HG03135 (cell line): ENCODE measurements around the gene LCN15.
"Not testable (repeated sequence)": the region's sequence is repeated elsewhere in the genome, so short reads cannot be mapped to it uniquely, and the experiment has no call there.

Experiments
- ATAC-seq: cut with Tn5 transposase; IDR thresholded peaks from one replicate; pipeline ENCODE4 v1.9.1; 2021; ENCODE audit warnings: mild to moderate bottlenecking, moderate library complexity; ENCODE audit not compliant: unreplicated experiment

LCN15 gene

DNA sequence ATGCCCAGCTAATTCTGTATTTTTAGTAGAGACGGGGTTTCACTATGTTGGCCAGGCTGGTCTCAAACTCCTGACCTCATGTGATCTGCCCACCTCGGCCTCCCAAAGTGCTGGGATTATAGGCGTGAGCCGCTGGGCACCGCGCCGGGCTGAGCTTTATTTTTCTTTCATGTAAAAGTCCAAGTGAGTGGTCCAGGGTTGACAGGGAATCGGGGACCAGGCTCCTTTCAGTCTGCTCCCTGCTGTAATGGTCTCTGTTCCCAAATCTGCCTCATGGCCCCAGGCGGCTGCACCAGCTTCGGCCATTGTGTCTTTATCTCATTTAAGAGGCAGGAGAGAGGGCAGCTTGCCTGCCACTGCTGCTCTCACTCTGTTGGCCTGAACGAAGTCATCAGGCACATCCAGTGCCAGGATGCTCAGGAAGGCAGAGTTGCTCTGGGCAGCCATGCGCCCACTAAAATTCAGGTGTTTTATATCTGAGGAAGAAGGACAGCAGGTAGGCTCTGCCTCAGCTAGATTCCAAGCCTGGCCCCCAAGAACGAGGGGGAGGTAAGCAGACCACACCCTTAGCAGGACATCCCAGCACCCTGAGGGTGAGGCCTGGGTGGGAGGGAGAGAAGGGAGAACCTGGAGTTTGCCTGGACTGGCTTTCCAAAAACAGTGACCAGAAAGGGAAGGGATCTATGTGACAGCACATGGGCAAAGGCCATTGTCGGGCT lies 30.1 kb upstream of the LCN15 start:
- no peak for ATAC-seq

DNA sequence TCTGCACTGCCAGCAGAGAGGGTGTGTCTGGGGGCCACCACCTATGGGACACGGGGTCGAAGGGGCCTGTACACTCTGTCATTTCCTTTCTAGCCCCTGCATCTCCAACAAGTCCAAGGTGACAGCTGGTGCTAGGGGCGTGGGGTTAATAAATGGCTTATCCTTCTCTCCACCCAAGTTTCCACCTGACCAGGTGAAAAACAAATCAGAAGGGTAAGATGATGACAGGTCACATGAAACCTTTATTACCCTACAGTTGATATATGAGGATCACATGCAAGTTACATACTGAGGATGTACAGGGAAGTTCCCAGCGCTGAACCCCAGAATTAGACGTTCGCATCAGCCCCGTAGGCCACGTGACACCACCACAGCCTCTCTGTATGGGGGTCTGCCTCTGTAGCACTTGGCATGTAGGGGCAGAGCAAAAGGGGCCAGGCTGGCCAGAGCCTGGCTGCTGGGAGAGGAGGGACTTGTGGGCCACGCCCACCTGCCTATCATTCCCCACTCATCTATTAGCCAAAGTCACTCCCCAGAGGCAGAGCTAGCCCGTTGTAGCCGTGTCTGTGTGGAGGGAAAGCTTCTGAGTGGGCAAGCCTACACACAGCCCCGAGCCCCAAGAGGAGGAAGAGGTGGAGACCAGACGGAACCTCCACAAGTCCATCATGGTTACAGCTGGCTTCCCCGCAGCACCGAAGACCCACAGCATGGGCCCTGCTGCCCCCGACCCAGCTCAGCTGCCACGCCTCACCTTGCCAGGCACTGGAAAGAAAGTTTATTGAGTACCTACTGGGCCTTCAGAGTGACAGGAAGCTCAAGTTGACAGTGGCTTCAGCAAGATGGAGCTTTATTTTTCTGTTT lies 29.0 kb upstream of the LCN15 start:
- no peak for ATAC-seq

DNA sequence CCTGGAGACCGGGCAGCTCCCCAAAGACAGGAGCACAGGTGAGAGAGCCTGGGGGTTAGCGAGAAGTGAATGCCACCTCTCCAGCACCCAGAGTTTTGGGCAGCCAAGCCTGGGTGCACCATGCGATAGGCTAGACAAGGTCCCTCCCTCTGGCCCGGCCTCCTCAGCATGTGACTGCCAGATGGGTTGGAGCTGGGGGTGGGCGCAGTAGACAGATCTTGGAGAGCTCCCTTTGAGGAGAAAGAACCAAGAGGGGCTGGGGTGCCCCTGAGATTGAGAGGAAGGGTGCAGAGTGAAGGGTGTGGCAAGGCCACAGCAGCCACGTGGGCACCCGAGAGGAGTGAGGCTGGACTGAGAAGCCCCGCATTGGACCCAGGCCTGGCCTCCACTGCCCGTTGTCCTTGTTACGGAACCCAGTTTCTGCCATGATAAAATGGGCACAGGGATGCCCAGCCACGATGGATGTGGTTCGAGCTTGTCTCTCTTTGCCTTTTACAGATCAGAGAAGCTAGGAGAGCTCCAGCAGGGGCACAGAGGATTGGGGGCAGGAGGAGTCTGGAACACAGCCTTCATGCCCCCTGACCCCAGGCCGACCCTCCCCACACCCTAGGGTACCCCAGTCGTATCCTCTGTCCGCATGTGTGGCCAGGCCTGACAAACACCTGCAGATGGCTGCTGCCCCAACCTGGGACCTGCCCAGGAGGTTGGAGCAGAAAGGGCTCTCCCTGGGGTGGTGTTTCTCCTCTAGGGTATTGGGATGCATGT lies 28.2 kb upstream of the LCN15 start:
- no peak for ATAC-seq

DNA sequence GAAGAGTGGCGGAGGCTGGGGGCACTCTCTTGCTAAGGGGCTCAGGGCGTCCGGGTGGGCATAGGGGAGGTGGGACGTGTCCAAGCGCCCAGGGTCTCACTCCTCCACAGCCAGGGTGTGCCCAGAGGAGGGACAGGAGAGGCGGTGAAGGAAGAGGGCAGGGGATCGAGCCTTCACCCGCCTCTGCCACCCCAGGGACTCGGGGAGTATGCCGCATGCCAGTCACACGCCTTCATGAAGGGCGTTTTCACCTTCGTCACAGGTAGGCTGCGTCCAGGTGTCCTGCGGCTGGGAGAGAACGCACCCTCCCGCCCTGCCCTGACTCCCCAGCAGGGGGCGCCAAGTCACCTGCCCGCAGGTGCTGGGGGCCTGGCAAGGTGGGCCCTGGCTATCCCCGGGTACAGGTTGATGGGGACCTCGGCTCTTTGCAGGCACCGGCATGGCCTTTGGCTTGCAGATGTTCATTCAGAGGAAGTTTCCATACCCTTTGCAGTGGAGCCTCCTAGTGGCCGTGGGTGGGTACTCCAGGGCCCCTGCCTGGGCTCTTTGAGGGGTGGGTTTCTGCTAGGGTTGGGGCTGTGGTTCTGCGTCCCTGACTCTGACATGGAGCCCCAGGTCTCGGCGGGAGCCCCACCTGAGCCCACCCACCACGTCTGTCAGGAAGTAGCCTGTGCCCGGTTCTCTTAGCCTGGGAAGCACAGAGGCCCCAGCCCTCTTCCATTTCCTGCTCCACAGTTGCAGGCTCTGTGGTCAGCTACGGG lies 27.4 kb upstream of the LCN15 start:
- no peak for ATAC-seq

DNA sequence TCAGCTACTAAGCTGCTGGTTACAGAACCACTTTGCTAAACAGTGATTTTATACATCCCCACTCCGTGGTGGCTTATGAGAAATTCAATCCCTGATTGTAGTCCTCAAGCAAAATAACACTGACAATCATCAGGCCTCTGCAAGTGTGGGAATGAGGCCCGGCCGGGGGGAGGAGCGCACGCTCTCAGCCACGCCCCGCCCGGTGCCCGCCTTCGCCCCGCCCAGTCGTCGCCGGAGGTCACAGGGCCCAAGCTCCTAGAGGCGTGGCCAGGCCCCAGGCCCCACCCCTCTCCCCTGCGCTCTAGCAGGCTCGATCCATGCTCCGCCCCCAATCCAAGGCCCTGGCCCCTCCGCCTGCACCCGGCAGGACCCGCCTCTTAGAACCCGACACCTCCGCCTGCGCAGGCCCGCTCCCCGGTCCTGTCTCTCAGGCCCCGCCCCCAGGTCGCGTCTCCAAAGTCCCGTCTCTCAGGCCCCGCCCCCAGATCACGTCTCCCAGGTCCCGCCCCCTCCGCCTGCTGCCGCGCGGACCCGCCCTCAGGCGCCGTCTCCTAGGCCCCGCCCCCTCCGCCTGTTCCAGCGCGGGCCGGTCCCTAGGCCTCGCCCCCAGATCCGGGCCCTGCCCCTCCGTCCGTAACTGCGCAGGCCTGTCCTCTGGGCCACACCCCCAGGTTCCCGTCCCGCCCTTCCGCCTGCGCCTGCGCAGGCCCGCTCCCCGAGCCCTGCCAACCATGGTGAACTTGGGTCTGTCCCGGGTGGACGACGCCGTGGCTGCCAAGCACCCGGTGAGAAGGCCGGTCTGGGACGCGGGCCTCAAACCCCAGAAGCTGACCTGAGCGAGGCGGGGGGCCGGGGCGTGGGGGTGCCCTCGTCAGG lies 26.6 kb upstream of the LCN15 start, which contains the start of gene TMEM141:
TMEM141 (plus strand) TSS at position 705 of the 876 bp plus-strand sequence; CDS start at position 732, 27 bp downstream.
- peak; percentile 84 for ATAC-seq

DNA sequence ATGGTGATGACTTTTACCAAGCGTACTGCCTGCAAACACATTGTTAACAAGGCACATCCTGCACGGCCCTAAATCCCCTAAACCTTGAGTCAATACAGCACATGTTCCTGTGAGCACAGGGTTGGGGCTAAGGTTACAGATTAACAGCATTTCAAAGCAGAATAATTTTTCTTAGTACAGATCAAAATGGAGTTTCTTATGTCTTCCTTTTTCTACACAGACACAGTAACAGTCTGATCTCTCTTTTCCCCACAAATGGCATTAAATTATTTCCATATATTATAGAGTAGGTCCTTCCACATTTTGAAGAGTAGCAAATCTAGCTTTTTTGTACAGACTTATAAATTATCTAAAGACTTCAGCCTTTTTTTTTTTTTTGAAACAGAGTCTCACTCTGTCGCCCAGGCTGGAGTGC lies 25.2 kb upstream of the LCN15 start:
- ATAC-seq, result no peak

DNA sequence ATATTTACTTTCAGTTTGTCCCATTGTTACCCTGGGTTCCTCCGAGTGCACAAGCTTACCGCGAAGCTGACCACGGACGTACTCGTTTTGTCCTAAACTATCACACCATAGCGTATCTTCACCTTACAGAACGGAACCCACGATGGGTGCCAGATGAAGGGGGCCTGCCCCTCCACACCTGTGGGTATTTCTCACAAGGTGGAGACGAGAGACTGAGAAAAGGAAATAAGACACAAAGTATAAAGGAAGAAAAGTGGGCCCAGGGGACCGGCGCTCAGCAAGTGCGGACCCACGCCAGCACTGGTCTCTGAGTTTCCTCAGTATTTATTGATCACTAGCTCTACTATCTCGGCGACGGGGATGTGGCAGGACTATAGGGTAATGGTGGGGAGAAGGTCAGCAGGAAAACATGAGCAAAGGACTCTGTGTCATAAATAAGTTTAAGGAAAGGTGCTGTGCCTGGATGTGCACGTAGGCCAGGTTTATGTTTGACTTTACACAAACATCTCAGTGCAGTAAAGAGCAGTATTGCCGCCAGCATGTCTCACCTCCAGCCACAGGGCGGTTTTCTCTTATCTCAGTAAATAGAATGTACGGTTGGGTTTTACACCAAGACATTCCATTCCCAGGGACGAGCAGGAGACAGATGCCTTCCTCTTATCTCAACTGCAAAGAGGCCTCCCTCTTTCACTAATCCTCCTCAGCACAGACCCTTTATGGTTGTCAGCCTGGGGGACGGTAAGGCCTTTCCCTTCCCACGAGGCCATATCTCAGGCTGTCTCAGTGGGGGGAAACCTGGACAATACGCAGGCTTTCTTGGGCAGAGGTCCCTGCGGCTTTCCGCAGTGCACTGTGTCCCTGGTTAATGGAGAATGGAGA lies 24.6 kb upstream of the LCN15 start:
- not testable (repeated sequence) for ATAC-seq

DNA sequence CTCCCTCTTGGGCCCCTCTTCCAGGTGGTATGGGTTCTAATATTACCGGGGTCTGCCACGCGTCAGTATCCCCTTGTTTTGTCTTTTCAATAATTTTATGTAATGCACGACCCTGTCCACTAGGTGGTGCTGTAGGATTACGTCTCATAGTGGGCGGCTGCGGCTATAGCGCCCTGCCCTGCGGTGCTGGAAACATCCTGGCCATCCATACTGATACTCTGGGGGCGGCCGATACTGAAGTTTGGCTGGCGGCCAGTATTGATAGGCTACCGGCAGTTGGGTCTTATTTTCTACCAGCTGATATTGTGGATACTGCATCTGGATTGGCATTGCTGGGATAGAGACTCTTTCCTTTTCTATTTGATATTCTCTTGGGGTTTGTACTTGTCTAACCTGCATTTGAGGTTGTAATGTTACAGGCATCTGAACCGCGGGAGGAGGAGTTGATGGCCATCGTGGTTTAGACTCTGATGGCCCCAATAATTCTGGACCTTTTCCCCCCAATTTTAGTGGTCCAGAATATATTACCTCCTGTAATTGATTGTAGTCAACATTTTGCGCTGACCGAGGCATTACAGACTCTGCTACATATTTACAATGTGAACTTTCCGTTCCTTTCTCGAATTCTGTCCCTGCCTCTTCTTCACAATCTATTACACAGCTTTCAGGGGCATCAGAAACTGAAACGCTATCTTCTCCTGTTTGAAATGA lies 23.5 kb upstream of the LCN15 start:
- no peak for ATAC-seq

DNA sequence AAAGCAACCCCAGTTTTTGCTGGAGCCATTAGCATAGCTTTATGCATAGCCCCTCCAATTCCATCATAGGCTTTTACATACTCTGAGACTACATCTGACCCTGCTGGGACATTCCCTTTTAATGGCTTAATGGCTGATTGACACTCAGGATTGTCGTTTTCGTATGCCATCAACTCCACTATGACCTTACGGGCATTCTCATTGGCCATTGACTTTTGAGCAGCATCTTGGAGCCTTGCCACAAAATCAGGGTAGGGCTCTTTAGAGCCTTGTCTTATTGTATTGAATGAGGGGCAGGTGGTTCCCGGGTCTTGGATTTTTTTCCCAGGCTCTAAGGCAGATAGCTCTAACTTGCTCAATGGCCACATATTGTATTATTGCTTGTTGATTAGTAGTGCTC lies 22.7 kb upstream of the LCN15 start:
- not testable (repeated sequence) for ATAC-seq

DNA sequence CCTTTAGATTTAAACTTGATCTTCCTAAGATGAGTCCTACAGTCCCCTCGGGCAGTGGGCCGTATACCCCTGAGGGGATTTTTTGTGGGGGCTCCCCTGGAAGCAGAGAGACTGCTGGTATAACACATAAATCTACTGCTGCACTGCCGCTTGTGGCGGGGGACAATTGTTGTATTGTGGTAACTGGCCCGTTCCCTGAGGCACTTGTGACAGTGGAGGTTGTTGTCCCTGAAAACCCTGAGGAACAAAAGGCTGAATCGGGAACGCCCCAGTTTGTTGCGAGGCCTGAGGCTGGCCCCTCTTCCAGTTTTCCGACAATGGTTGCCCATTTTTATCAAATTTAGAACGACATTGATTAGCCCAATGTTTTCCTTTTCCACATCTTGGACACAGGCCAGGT lies 22.1 kb upstream of the LCN15 start:
- no peak for ATAC-seq

DNA sequence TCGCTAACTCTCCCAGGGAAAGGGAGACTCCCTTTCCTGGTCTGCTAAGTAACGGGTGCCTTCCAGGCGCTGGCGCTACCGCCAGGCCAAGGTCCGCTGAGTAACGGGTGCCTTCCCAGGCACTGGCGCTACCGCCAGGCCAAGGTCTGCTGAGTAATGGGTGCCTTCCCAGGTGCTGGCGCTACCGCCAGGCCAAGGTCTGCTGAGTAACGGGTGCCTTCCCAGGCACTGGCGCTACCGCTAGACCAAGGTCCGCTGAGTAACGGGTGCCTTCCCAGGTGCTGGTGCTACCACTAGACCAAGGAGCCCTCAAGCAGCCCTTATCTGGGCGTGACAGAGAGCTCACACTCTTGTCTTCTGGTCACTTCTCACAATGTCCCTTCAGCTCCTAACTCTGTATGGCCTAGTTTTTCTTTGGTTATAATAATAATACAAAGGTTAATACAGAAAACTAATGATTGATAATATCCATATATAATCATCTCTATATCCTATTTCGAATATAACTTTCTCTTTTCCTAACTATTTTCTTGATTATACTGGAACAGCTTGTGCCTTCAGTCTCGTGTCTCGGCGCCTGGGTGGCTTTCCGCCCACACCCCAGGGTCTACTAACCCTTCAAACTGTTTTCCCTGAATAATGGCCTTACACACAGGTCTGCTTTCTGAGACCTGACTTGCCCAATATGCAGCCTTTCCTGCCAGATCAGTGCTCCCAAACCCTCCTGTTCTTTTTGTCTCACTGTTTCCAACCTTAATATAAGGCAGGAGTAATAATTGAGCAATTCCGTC lies 21.4 kb upstream of the LCN15 start:
- ATAC-seq, result not testable (repeated sequence)

DNA sequence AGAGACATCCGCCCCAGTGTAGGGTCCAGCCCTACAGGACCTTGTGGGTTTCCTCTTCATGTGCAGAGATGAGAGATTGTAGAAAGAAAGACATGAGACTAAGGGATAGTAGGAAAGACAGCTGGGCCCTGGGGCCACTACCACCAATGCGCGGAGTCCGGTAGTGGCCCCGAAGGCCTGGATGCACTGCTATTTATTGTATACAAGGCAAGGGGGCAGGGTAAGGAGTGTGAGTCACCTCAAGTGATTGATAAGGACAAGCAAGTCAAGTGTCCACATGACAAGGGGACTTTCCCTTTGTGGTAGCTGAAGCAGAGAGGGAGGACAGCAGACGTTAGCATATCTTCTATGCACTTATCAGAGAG lies 20.7 kb upstream of the LCN15 start:
- ATAC-seq, result no peak

DNA sequence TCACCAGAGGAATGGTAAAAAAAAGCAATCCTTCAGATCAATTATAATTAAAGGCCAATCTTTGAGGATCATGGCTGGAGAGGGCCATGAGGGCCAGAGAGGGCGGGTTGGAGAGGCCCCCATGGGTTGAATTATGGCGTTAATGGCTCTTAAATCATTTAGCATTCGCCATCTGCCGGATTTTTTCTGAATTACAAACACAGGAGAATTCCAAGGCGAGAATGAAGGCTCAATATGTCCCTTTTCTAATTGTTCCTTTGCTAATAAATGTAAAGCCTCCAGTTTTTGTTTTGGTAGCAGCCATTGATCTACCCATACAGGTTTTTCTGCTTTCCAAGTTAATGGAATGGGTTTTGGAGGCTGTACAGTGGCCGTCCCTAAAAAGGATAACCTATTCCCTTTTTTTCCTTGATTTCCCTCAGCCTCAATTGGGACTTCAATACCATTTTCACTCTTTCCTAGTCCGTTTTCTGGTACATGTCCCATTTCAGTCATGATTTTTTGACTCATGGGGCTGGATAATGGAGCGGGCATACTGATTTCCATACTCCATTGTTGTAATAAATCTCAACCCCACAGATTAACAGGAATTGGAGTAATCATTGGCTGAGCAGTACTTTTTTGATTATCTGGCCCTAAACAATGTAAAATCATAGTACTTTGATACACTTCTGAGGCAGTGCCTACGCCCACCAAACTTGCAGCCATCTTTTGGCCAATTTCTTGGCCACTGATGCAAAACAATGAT lies 20.1 kb upstream of the LCN15 start:
- ATAC-seq, result no peak

DNA sequence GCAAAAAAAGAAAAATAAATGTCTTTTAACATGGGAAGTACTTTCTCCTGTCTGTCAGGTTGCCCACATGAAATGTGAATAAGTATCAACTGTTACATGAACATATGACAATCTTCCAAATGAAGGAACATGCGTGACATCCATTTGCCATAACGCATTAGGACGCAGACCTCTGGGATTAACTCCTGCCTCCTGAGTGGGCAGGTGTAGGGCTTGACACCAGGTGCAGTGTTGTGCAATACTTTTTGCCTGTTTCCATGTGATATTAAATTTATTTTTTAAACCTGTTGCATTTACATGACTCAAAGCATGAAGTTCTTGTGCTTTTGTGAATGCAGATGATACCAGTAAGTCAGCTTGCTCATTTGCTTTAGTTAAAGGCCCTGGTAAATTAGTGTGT lies 18.1 kb upstream of the LCN15 start:
- no peak for ATAC-seq

DNA sequence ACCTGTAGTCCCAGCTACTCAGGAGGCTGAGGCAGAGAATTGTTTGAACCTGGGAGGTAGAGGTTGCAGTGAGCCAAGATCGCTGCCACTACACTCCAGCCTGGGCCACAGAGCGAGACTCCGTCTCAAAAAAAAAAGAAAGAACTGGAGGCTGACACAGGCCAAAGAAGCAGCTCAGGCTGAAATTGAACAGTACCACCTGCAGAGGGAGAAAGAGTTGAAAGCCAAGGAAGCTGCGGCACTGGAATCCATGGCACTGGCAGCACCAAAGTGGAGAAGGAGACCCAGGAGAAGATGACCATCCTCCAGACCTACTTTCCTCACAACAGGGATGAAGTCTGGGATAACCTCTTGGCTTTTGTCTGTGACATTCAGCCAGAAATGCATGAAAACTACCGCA lies 15.5 kb upstream of the LCN15 start:
- no peak for ATAC-seq

DNA sequence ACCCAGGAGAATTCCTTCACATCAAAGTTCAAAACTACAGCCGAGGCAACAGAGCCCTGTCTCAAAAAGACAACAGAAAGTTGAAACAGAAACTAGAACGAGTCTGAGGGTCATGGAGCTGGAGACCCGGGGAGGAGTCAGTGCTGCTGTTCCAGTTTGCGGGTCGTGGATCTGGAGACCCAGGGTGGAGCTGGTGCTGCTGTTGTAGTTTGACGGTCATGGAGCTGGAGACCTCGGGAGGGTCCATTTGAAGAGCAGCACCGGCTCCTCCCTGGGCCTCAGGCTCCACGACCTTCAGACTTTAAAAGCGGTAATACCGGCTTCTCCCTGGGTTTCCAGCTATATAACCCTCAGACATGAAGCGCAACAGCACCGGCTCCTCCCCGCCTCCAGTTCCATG lies 13.0 kb upstream of the LCN15 start:
- no peak for ATAC-seq

DNA sequence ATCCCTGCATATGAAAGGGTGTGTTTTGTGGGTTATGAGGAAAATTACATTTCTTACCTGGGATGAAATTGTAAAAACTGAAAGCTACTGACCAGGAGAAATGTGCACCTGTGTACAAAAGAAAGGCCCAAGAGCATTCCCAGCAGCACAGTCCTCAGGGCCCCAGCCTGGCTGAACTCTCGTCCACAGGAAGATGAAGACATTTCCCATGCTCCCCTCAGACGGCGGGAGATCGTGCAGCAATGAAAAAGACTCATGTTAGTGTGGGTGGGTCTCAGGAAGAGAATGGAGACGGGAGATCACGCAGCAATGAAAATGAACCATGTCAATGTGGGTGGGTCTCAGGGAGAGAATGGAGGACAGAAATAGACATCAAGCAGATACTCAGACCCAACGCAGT lies 12.6 kb upstream of the LCN15 start:
- no peak for ATAC-seq
